K562 (cell line): ENCODE measurements around the gene ZNF773. TPM values are rescaled to one million over a fixed set of nuclear protein-coding genes. Genes with fewer than 3 reads are reported as not detected.

Experiments
- ATAC-seq: fragments of 200-7000 bp; cut with Tn5 transposase; 3 replicates; pipeline ENCODE4 v1.9.1; 2020; ENCODE audit warnings: moderate library complexity
- BruUV-seq: library from RNA; stranded (reverse); fragments of 400-500 nt; replicated peaks from 2 replicates; lab custom pipeline; 2021; lab: Mats Ljungman, UMichigan
- CTCF ChIA-PET: fragments of 300-600 bp; formaldehyde crosslinking; extraction: SDS; loops from one replicate; lab custom pipeline; 2021; ENCODE audit warnings: low intra/inter-chr PET ratio; lab: Yijun Ruan, JAX
- POLR2A ChIA-PET: fragments of 300-600, 350-650 bp; sonication (Branson Sonifier 250); formaldehyde crosslinking; extraction: SDS; loops from one replicate; lab custom pipeline; 2021; ENCODE audit warnings: antibody characterized with exemption, inconsistent platforms; lab: Yijun Ruan, JAX
- DNase-seq, 4 experiments: peaks; one replicate each; pipeline versions ENCODE4 v3.0.0 to v3.0.0-alpha.2; 2011 to 2018; ENCODE audit warnings: low spot score in 3 of 4, mixed read lengths in 3 of 4; ENCODE audit errors: extremely low read depth in 1 of 4
- FAIRE-seq: peaks from 2 replicates; lab custom pipeline; 2011; peaks lifted over from hg19 to GRCh38; lab: Jason Lieb, UNC
- H2AFZ ChIP-seq: 2 replicates; pipeline ENCODE4 v1.6.0; 2011; ENCODE audit warnings: low read depth, low read length, control low read depth, inconsistent platforms
- H3K27ac ChIP-seq: fragments of 200-600 bp; 3 replicates; pipeline ENCODE4 v1.8.0; 2011; ENCODE audit warnings: low read depth, mild to moderate bottlenecking, control low read depth, inconsistent platforms, low read length, moderate library complexity, mixed read lengths; ENCODE audit errors: extremely low read depth
- H3K27me3 ChIP-seq, 2 experiments: fragments of 300-600 bp in 1 of 2; 2 replicates in 1 of 2; 3 replicates in 1 of 2; pipeline versions ENCODE4 v1.6.0 to v1.8.0; 2011; ENCODE audit warnings: inconsistent platforms in 2 of 2, low read length in 2 of 2, mild to moderate bottlenecking in 1 of 2, mixed read lengths in 1 of 2, moderate library complexity in 1 of 2; ENCODE audit not compliant: control insufficient read depth in 2 of 2, insufficient read depth in 2 of 2
- H3K36me3 ChIP-seq: fragments of 300-600 bp; 3 replicates; pipeline ENCODE4 v1.8.0; 2011; ENCODE audit warnings: mild to moderate bottlenecking, low read length, inconsistent platforms; ENCODE audit not compliant: control insufficient read depth, insufficient read depth
- H3K4me1 ChIP-seq, 2 experiments: fragments of 200-600 bp in 1 of 2; replicated peaks in 1 of 2; 2 replicates in 1 of 2; 3 replicates in 1 of 2; pipeline versions ENCODE4 v1.5.1 to v1.8.0; 2011; ENCODE audit warnings: inconsistent platforms in 2 of 2, low read length in 2 of 2, mild to moderate bottlenecking in 1 of 2, mixed read lengths in 1 of 2, moderate library complexity in 1 of 2; ENCODE audit not compliant: control insufficient read depth in 2 of 2, insufficient read depth in 2 of 2
- H3K4me2 ChIP-seq: 2 replicates; pipeline ENCODE4 v1.6.1; 2011; ENCODE audit warnings: low read length, control low read depth, inconsistent platforms, mixed read lengths; ENCODE audit not compliant: insufficient read depth
- H3K4me3 ChIP-seq: fragments of 200-600 bp; sonication (generic), shearing (Covaris generic); 2 replicates; pipeline ENCODE4 v1.5.1; 2016; ENCODE audit warnings: control low read depth, inconsistent platforms
- H3K79me2 ChIP-seq: fragments of 200-600 bp; 3 replicates; pipeline ENCODE4 v1.8.0; 2011; ENCODE audit warnings: low read length, inconsistent platforms; ENCODE audit not compliant: control insufficient read depth, insufficient read depth
- H3K9ac ChIP-seq, 2 experiments: 2 replicates each; pipeline versions ENCODE4 v1.6.0 to v1.6.1; 2011; ENCODE audit warnings: low read depth in 2 of 2, low read length in 2 of 2, control low read depth in 1 of 2, inconsistent platforms in 1 of 2, mild to moderate bottlenecking in 1 of 2, mixed read lengths in 1 of 2; ENCODE audit not compliant: insufficient read depth in 1 of 2
- H3K9me1 ChIP-seq: one replicate; pipeline ENCODE4 v1.6.0; 2011; ENCODE audit warnings: inconsistent platforms, mild to moderate bottlenecking, low read length, moderate library complexity; ENCODE audit not compliant: control insufficient read depth, insufficient read depth
- H3K9me3 ChIP-seq: replicated peaks from 2 replicates; pipeline ENCODE4 v1.5.1; 2011; ENCODE audit warnings: low read depth, low read length, inconsistent platforms; ENCODE audit not compliant: control insufficient read depth, insufficient read depth
- H4K20me1 ChIP-seq: replicated peaks from 2 replicates; pipeline ENCODE4 v1.6.1; 2011; ENCODE audit warnings: low read length, inconsistent platforms, mixed read lengths; ENCODE audit not compliant: control insufficient read depth, insufficient read depth
- CREM ChIP-seq: IDR thresholded peaks from 2 replicates; pipeline ENCODE4 v1.6.1; 2014; ENCODE audit warnings: antibody characterized with exemption, low read depth
- CXXC5 ChIP-seq: fragments of 250-450 bp; sonication (Bioruptor Pico); IDR thresholded peaks from 2 replicates; pipeline ENCODE4 v1.8.0; 2022; ENCODE audit warnings: inconsistent platforms, mild to moderate bottlenecking, moderate library complexity
- DIDO1 ChIP-seq: fragments of 450-650 bp; IDR thresholded peaks from 2 replicates; pipeline ENCODE4 v1.6.1; 2016; ENCODE audit warnings: low read depth, missing biosample characterization, missing genetic modification characterization
- FOSL1 ChIP-seq: fragments of 200-800 bp; sonication (Bioruptor generic); conservative IDR thresholded peaks from 2 replicates; pipeline ENCODE4 v1.6.1; 2016; ENCODE audit warnings: missing genetic modification characterization, missing compliant biosample characterization
- HNRNPLL ChIP-seq: fragments of 200-400 bp; formaldehyde crosslinking; IDR thresholded peaks from 2 replicates; pipeline ENCODE4 v1.6.1; 2017; ENCODE audit warnings: low read length, low read depth, mild to moderate bottlenecking; ENCODE audit not compliant: poor library complexity, severe bottlenecking
- IRF2 ChIP-seq: sonication (generic); formaldehyde crosslinking; IDR thresholded peaks from 2 replicates; pipeline ENCODE4 v1.8.1; 2022; ENCODE audit warnings: mild to moderate bottlenecking, missing genetic modification reagents
- KLF16 ChIP-seq: IDR thresholded peaks from 2 replicates; pipeline ENCODE4 v1.6.1; 2016; ENCODE audit warnings: antibody characterized with exemption
- L3MBTL2 ChIP-seq: fragments of 450-650 bp; IDR thresholded peaks from 2 replicates; pipeline ENCODE4 v1.6.1; 2016; ENCODE audit warnings: mild to moderate bottlenecking, moderate library complexity
- NFE2L1 ChIP-seq: fragments of 450-650 bp; IDR thresholded peaks from 2 replicates; pipeline ENCODE4 v1.6.1; 2016; ENCODE audit warnings: missing genetic modification characterization, low read depth, mild to moderate bottlenecking, missing compliant biosample characterization, moderate library complexity, borderline replicate concordance
- PML ChIP-seq: IDR thresholded peaks from 2 replicates; pipeline ENCODE4 v1.6.1; 2012; ENCODE audit warnings: low read length, inconsistent platforms
- PYGO2 ChIP-seq: fragments of 450-650 bp; IDR thresholded peaks from 2 replicates; pipeline ENCODE4 v1.6.1; 2016; ENCODE audit warnings: mild to moderate bottlenecking, missing genetic modification characterization, moderate library complexity, missing compliant biosample characterization
- SIX5 ChIP-seq, 2 experiments: IDR thresholded peaks; 2 replicates each; pipeline ENCODE4 v1.6.1; 2011; ENCODE audit warnings: low read length in 2 of 2, borderline replicate concordance in 1 of 2, low read depth in 1 of 2, mild to moderate bottlenecking in 1 of 2, moderate library complexity in 1 of 2; ENCODE audit not compliant: insufficient read depth in 1 of 2
- ZNF282 ChIP-seq: sonication (generic); formaldehyde crosslinking; IDR thresholded peaks from 2 replicates; pipeline ENCODE4 v1.8.1; 2023; ENCODE audit warnings: missing genetic modification reagents
- WGBS: fragments of 100-300 bp; shearing (Covaris generic); methylation state at CpG from one replicate; pipeline ENCODE4 v1.1.6; 2016; ENCODE audit warnings: low coverage, mixed read lengths; ENCODE audit not compliant: insufficient coverage; ENCODE audit errors: missing lambda C conversion rate; 5-methylcytosine and 5-hydroxymethylcytosine counted together
- in situ Hi-C: fragments of 300-500 bp; cut with MboI; formaldehyde crosslinking; loops from 4 replicates; pipeline ENCODE4 v1.15.0; 2018; ENCODE audit warnings: inconsistent platforms, mixed read lengths
- intact Hi-C: fragments of 100-400 bp; cut with micrococcal nuclease; formaldehyde crosslinking; loops from 2 replicates; pipeline ENCODE4 v1.14.2; 2022
- polyA plus RNA-seq, 8 experiments: library from polyadenylated mRNA; depleted of rRNA in 4 of 8; stranded (reverse) in 5 of 8; unstranded in 3 of 8; fragments of >200 nt; fragmentation: Nextera tagmentation in 2 of 8; fragmentation: Illumina TruSeq in 1 of 8; extraction: Ambion mirVana in 2 of 8; extraction: Trizol in 1 of 8; gene quantifications; 2 replicates each; pipeline versions ENCODE4 v1.2.1 to v1.2.3, GENCODE V29; 2011 to 2014; ENCODE audit warnings: inconsistent platforms in 1 of 8, missing spikeins in 1 of 8
- total RNA-seq, 7 experiments: library from RNA; depleted of rRNA in 6 of 7; stranded (reverse); fragments of >200 nt in 6 of 7; fragmentation: Illumina TruSeq in 2 of 7; extraction: Trizol in 2 of 7; gene quantifications; 2 replicates each; pipeline versions ENCODE4 v1.2.1 to v1.2.3, GENCODE V29; 2011 to 2021; ENCODE audit warnings: low replicate concordance in 1 of 7
- TF ChIP-seq, protein P1 (sequence below), 2 experiments: IDR thresholded peaks; 2 replicates each; pipeline ENCODE4 v1.6.1; 2011; ENCODE audit warnings: borderline replicate concordance in 1 of 2, control low read depth in 1 of 2, low read depth in 1 of 2, low read length in 1 of 2, mild to moderate bottlenecking in 1 of 2, mixed read lengths in 1 of 2, moderate library complexity in 1 of 2; ENCODE audit not compliant: insufficient read depth in 1 of 2, insufficient read length in 1 of 2, poor library complexity in 1 of 2, severe bottlenecking in 1 of 2; ENCODE audit errors: extremely low read depth in 1 of 2
- TF ChIP-seq, protein P2 (sequence below): fragments of 450-650 bp; IDR thresholded peaks from 2 replicates; pipeline ENCODE4 v1.6.1; 2017; ENCODE audit warnings: mild to moderate bottlenecking, moderate library complexity
- TF ChIP-seq, protein P3 (sequence below): fragments of 450-650 bp; formaldehyde crosslinking; IDR thresholded peaks from 2 replicates; pipeline ENCODE4 v1.4.0; 2022; ENCODE audit warnings: mild to moderate bottlenecking, moderate library complexity

The ZNF773 gene
- total and polyA plus RNA-seq, 9 of the 15 experiments (the other 6 are each of a cell fraction or from before 2014, with no cell fraction given), result 0.04 to 2.0 (median 0.45) TPM; not detected in 3

DNA sequence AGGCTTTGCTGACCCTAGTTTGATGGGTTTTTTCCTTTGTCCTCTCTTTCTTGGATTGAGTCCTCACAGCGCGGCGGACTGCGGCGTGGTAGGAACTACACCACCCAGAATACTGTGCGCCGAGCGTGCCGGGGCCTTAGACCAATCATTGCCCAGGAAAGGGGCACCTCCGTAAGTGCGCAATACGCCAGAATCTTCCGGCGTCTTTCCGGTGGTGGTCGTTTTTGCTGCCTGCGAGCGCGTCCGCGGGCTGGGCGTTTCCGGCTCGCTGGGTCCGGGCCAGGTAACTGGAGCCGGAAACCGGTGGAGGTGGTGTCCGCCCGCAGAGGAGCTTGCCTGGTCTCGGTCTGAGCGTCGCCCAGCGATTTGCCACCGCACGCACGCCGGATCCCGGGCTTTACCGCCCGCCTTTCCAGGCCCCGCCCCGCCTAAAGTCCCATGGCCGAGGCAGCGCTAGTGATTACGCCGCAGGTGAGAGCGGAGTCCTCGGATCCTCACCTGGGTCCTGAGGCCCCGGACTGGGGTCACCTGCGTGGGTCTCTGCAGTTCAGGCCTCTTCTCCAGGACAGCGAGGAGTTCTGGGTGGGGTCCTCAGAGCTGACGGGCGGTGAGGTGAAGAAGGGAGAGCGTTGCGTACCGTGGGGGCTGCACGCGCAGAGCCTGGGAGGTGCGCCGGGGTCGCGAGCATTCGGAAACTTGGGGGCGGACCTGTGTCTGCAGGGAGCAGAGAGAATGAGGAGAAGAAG lies 27.6 kb downstream of the ZNF773 start, which contains the start of gene ZNF549:
Gene ZNF549 (plus strand): TSS at position 221 of the 746 bp plus-strand sequence. CDS start 218 bp downstream, at position 439.
- Histone ChIP-seq H3K27ac (no peak within 1 kb of the TSS), H2AFZ (peak within 1 kb of the TSS; percentile 24; the same call in 1 of the 2 replicates), H4K20me1 (no peaks in the 10 kb centered on the region), H3K4me2 (peak within 1 kb of the TSS; percentile 46; the same call in 1 of the 2 replicates), H3K36me3 (no peaks in the 10 kb centered on the region), H3K79me2 (no peaks in the 10 kb centered on the region; the same call in 2 of the 3 replicates), H3K27me3 (no peaks in the 10 kb centered on the region), H3K9me1 (no peaks in the 10 kb centered on the region), H3K4me1 (peaks cover 0 to 7% of the 10 kb centered on the region in 2 experiments; a peak in 2 of 5 replicates), H3K9ac (peak within 1 kb of the TSS; percentile 30 to 45; a peak in 2 of 4 replicates), H3K4me3 (peak within 1 kb of the TSS; percentile 46), H3K9me3 (no peaks in the 10 kb centered on the region)
- CTCF ChIA-PET, result no interaction called here
- POLR2A ChIA-PET, result no interaction called here
- in situ Hi-C loops, result no loop called here
- no TSS peak for BruUV-seq
- no peak for FAIRE-seq
- peak; percentile 92 for ATAC-seq
- DNase-seq, result peak; percentile 50 to 69 (median 61)
- intact Hi-C loops, result no loop called here
- 21% methylated on average over 31 of the region's 64 CpGs for WGBS
- TF ChIP-seq ZNF282 (CRISPR knock-in tag) (no peak), HNRNPLL (peak; percentile 27), FOSL1 (tag) (no peak), KLF16 (no peak), IRF2 (CRISPR knock-in tag) (no peak), SIX5 (IDR thresholded peaks at IDR 0.05; ENCODE audit: borderline replicate concordance in 1 of 2, insufficient read depth in 1 of 2, low read depth in 1 of 2, low read length in 2 of 2) (peak; percentile 5 to 17; a peak in 1 of 4 replicates), PYGO2 (no peak), CXXC5 (CRISPR knock-in tag) (peak; percentile 64), L3MBTL2 (peak; percentile 45; the same call in 1 of the 2 replicates), PML (no peak), DIDO1 (tag) (0 out of 2 replicates have a peak, but pooled peaks have one; percentile 43), CREM (0 out of 2 replicates have a peak, but pooled peaks have one; percentile 21), NFE2L1 (tag) (no peak)
- TF ChIP-seq, protein P1, sequence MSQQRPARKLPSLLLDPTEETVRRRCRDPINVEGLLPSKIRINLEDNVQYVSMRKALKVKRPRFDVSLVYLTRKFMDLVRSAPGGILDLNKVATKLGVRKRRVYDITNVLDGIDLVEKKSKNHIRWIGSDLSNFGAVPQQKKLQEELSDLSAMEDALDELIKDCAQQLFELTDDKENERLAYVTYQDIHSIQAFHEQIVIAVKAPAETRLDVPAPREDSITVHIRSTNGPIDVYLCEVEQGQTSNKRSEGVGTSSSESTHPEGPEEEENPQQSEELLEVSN (IDR thresholded peaks at IDR 0.05; ENCODE audit: borderline replicate concordance in 1 of 2, extremely low read depth in 1 of 2, insufficient read depth in 1 of 2, insufficient read length in 1 of 2, low read depth in 1 of 2, low read length in 1 of 2, poor library complexity in 1 of 2, severe bottlenecking in 1 of 2), result peak in 1 of 2 experiments; percentile 75
- TF ChIP-seq, protein P2, sequence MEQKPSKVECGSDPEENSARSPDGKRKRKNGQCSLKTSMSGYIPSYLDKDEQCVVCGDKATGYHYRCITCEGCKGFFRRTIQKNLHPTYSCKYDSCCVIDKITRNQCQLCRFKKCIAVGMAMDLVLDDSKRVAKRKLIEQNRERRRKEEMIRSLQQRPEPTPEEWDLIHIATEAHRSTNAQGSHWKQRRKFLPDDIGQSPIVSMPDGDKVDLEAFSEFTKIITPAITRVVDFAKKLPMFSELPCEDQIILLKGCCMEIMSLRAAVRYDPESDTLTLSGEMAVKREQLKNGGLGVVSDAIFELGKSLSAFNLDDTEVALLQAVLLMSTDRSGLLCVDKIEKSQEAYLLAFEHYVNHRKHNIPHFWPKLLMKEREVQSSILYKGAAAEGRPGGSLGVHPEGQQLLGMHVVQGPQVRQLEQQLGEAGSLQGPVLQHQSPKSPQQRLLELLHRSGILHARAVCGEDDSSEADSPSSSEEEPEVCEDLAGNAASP, result no peak
- TF ChIP-seq, protein P3, sequence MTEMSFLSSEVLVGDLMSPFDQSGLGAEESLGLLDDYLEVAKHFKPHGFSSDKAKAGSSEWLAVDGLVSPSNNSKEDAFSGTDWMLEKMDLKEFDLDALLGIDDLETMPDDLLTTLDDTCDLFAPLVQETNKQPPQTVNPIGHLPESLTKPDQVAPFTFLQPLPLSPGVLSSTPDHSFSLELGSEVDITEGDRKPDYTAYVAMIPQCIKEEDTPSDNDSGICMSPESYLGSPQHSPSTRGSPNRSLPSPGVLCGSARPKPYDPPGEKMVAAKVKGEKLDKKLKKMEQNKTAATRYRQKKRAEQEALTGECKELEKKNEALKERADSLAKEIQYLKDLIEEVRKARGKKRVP, result no peak
